Measurements from ENCODE around the gene RNF207. TPM values are rescaled to one million over a fixed set of nuclear protein-coding genes. Genes with fewer than 3 reads are reported as not detected.

Gene RNF207
- polyA plus RNA-seq, 1 of the 3 experiments (the other 2 are of a cell fraction): 25.4 TPM

DNA sequence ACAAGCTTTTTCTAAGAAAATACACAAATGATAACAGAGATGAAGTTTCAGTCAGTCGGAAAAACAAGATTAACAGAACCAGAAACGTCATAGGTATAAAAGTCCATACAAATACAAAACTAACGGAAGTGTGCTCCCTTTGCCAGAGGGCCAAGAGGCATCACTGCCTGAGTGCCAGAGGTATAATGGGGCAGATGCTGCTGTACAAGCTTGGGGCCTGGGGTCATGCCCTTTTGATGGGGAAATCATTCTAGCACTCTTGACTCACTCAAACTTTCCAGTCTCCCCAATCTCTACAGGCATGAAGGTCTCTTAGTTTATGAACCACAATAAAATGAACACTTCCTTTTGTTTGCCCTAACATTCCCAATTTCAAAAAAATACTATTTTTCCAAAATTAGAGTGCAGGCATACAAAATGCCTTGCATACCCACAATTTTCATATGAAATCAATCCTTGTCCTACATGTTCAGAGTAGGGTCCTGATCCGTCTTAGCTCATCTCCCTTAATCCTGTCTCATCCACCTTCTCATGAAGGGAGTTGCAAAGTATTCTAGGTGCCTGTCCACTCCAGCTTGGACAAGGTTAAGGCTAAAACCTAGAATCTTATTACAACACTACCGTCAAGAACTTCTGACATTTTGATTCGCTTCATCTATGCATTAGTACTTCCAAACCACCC lies 8.0 kb upstream of the RNF207 start:
- no peak for DNase-seq
- H3K9ac ChIP-seq: peak overlapping the region; percentile 98
- H3K27ac ChIP-seq (ENCODE audit: low read depth in 2 of 2, low read length in 1 of 2): peak overlapping the region in 1 of 2 experiments; percentile 74; a peak in 1 of 4 replicates
- no peaks in the 10 kb centered on the region for H3K27me3 ChIP-seq (ENCODE audit: insufficient read depth)
- POLR2A ChIA-PET: interaction anchor here (1.6 kb wide), 1 partner anchor 11 kb away, joined by 3 read pairs; no protein-coding TSS in a partner anchor
- peak overlapping the region; percentile 76 for H3K4me2 ChIP-seq
- H3K4me1 ChIP-seq (ENCODE audit: control insufficient read depth in 1 of 2, insufficient read depth in 2 of 2, low read depth in 1 of 2, low read length in 1 of 2): peaks cover 8 to 17% of the 10 kb centered on the region in 2 experiments; a peak in 3 of 4 replicates
- CTCF ChIA-PET: interaction anchor here (1.3 to 6.8 kb wide), 7 partner anchors 9 to 145 kb away, joined by 3 to 52 read pairs (median 6); no protein-coding TSS in a partner anchor
- H3K9me3 ChIP-seq: no peaks in the 10 kb centered on the region
- WGBS (ENCODE audit: low lambda C conversion rate): 42% methylated on average over 6 of the region's 6 CpGs
- peaks cover 47% of the 10 kb centered on the region for H4K20me1 ChIP-seq (ENCODE audit: insufficient read depth)
- no peaks in the 10 kb centered on the region for H3K9me2 ChIP-seq
- TF ChIP-seq MXI1 (IDR thresholded peaks at IDR 0.05; ENCODE audit: low read depth, low read length): no peak
- TF ChIP-seq, protein P1, sequence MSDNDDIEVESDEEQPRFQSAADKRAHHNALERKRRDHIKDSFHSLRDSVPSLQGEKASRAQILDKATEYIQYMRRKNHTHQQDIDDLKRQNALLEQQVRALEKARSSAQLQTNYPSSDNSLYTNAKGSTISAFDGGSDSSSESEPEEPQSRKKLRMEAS (IDR thresholded peaks at IDR 0.05; ENCODE audit: low read depth): no peak
- no peak for TF ChIP-seq EP300 (IDR thresholded peaks at IDR 0.05; ENCODE audit: borderline replicate concordance in 1 of 2, low read depth in 1 of 2, low read length in 1 of 2)
- TF ChIP-seq, protein P2, sequence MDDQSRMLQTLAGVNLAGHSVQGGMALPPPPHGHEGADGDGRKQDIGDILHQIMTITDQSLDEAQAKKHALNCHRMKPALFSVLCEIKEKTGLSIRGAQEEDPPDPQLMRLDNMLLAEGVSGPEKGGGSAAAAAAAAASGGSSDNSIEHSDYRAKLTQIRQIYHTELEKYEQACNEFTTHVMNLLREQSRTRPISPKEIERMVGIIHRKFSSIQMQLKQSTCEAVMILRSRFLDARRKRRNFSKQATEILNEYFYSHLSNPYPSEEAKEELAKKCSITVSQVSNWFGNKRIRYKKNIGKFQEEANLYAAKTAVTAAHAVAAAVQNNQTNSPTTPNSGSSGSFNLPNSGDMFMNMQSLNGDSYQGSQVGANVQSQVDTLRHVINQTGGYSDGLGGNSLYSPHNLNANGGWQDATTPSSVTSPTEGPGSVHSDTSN (IDR thresholded peaks at IDR 0.05): no peak
- TF ChIP-seq CHD2 (IDR thresholded peaks at IDR 0.05; ENCODE audit: low read length, partially characterized antibody): no peak
- no peak for TF ChIP-seq FOXM1 (IDR thresholded peaks at IDR 0.05; ENCODE audit: low read depth)
- no peak for TF ChIP-seq ELF1 (IDR thresholded peaks at IDR 0.05)
- TF ChIP-seq RXRA (IDR thresholded peaks at IDR 0.05; ENCODE audit: borderline replicate concordance, low read depth): no peak
- TF ChIP-seq, protein P3, sequence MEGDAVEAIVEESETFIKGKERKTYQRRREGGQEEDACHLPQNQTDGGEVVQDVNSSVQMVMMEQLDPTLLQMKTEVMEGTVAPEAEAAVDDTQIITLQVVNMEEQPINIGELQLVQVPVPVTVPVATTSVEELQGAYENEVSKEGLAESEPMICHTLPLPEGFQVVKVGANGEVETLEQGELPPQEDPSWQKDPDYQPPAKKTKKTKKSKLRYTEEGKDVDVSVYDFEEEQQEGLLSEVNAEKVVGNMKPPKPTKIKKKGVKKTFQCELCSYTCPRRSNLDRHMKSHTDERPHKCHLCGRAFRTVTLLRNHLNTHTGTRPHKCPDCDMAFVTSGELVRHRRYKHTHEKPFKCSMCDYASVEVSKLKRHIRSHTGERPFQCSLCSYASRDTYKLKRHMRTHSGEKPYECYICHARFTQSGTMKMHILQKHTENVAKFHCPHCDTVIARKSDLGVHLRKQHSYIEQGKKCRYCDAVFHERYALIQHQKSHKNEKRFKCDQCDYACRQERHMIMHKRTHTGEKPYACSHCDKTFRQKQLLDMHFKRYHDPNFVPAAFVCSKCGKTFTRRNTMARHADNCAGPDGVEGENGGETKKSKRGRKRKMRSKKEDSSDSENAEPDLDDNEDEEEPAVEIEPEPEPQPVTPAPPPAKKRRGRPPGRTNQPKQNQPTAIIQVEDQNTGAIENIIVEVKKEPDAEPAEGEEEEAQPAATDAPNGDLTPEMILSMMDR (IDR thresholded peaks at IDR 0.05): no peak
- TF ChIP-seq, protein P4, sequence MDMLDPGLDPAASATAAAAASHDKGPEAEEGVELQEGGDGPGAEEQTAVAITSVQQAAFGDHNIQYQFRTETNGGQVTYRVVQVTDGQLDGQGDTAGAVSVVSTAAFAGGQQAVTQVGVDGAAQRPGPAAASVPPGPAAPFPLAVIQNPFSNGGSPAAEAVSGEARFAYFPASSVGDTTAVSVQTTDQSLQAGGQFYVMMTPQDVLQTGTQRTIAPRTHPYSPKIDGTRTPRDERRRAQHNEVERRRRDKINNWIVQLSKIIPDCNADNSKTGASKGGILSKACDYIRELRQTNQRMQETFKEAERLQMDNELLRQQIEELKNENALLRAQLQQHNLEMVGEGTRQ (IDR thresholded peaks at IDR 0.05; ENCODE audit: borderline replicate concordance, low read depth, low read length): no peak
- TF ChIP-seq RAD21 (IDR thresholded peaks at IDR 0.05; ENCODE audit: low read length): no peak
- TF ChIP-seq FOSL2 (IDR thresholded peaks at IDR 0.05; ENCODE audit: borderline replicate concordance, low read depth): no peak
- no peak for TF ChIP-seq POLR2AphosphoS5 (IDR thresholded peaks at IDR 0.05; ENCODE audit: low read depth, low read length)
- no peak for TF ChIP-seq TAF1 (IDR thresholded peaks at IDR 0.05; ENCODE audit: borderline replicate concordance, low read depth, low read length)
- TF ChIP-seq RCOR1 (IDR thresholded peaks at IDR 0.05; ENCODE audit: low read length): no peak
- TF ChIP-seq GATA2 (CRISPR knock-in tag; IDR thresholded peaks at IDR 0.05): no peak
- TF ChIP-seq, protein P5, sequence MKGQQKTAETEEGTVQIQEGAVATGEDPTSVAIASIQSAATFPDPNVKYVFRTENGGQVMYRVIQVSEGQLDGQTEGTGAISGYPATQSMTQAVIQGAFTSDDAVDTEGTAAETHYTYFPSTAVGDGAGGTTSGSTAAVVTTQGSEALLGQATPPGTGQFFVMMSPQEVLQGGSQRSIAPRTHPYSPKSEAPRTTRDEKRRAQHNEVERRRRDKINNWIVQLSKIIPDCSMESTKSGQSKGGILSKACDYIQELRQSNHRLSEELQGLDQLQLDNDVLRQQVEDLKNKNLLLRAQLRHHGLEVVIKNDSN (IDR thresholded peaks at IDR 0.05; ENCODE audit: borderline replicate concordance, low read depth): no peak
- no peak for TF ChIP-seq NFIC (IDR thresholded peaks at IDR 0.05; ENCODE audit: borderline replicate concordance)
- H2AFZ ChIP-seq (ENCODE audit: low read depth): no peak overlapping the region
- peak overlapping the region; percentile 84 to 87 for H3K4me3 ChIP-seq (ENCODE audit: low read depth in 2 of 2, low read length in 1 of 2)
- peaks cover 70% of the 10 kb centered on the region for H3K79me2 ChIP-seq (ENCODE audit: insufficient read depth)
- peaks cover 5% of the 10 kb centered on the region for H3F3A ChIP-seq (replicated peaks; ENCODE audit: insufficient read depth)
- peaks cover 19 to 43% of the 10 kb centered on the region in 2 experiments for H3K36me3 ChIP-seq (replicated peaks in 1 of 2; ENCODE audit: control insufficient read depth in 1 of 2, insufficient read depth in 2 of 2, low read length in 1 of 2)

Data from SK-N-SH (cell line).